Stimulated activated CD4-positive, alpha-beta T cell treated with anti-CD3 and anti-CD28 coated beads, Interleukin-1b, Interleukin-23, amount 100 ng/mL, for 24 hours (primary cell): ENCODE measurements around the gene KLRF2.
"Not testable (repeated sequence)": the region's sequence is repeated elsewhere in the genome, so short reads cannot be mapped to it uniquely, and the experiment has no call there.

Experiments used
- DNase-seq, 4 experiments: peaks; one replicate each; pipeline ENCODE4 v3.0.0-alpha.2; 2020; ENCODE audit warnings: low read depth in 4 of 4, low spot score in 1 of 4

The KLRF2 gene

GRCh38 chr12:9881246-9881645, at the start of gene KLRF2:
TSS of gene KLRF2 (plus strand) at chr12:9881489. CDS start at chr12:9881596, 107 bp downstream.
- DNase-seq, result no peak

DNA sequence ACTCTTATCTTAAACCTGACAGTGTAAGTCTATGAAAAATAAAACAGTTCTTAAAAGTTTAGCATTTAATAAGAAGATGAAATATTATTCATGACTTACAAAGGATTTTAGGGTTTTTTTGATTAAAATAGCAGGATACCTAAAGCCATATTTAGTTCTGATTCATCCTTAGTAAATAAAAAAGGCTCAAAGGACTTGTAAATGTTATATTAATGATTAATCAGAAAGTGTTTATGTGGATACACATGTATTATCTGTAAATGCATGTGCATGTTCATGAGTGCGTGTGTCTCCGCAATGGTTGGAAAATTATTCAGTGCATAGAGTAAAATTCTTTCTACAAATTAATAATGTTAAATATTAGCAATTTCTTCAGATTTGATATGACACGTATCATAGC, 49.6 kb upstream of the KLRF2 start:
- DNase-seq, result no peak

DNA sequence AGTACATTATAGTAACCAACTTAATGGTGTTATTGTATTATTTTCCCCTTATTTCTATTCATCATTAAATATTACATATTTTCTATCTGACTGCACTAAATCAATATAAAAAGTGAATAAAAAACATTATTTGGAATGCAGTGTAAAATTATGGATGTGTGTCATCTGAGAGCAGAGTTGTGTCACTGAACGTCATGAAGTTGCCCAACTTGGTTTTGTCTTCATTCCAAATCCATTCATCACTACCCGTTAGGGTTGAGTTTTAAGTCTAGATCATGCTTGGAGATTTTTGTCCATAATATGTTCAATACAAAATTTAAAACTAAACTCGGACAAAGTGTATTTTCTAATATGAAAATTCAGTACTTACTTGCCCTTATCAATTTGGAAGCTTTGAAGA, 37.9 kb upstream of the KLRF2 start:
- no peak for DNase-seq

DNA sequence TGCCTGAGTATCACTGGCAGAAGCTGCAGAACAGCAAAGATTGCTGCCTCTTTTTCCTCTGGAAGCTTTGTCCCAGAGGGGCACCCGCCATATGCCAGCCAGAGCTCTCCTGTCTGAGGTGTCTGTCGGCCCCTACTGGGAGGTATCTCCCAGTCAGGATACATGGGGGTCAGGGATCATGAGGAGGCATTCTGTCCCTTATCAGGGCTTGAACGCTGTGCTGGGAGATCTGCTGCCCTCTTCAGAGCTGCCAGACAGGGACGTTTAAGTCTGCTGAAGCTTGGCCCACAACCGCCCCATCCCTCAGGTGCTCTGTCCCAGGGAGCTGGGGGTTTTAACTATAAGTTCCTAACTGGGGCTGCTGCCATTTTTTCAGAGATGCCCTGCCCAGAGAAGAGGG, 32.4 kb upstream of the KLRF2 start:
- DNase-seq, result no peak

GRCh38 chr12:9851050-9851449, 30.2 kb upstream of the KLRF2 start:
- DNase-seq, result no peak

GRCh38 chr12:9851927-9852326, 29.4 kb upstream of the KLRF2 start:
- no peak for DNase-seq

GRCh38 chr12:9856151-9856550, 25.1 kb upstream of the KLRF2 start:
- DNase-seq, result no peak

- no peak for DNase-seq
Observed at GRCh38 chr12:9856894-9857293, 24.4 kb upstream of the KLRF2 start.

DNA sequence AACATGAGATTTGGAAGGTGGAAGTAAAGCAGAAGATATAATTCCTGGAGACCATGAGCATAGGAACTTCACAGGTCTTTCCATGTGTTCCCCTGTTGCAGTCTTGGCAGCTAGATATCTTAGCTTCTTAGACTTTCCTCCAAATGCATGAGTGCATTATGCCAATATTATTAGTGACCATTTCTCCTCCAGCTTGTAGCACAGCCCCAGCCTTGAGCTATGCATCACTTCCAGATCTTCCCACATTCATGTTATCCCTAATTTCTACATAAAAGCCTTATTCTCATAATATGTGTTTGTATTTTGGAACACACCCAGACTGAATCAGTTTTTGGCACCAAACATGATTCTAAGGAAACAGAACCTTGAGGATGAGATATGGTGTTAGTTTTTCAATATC, 23.2 kb upstream of the KLRF2 start:
- no peak for DNase-seq

DNA sequence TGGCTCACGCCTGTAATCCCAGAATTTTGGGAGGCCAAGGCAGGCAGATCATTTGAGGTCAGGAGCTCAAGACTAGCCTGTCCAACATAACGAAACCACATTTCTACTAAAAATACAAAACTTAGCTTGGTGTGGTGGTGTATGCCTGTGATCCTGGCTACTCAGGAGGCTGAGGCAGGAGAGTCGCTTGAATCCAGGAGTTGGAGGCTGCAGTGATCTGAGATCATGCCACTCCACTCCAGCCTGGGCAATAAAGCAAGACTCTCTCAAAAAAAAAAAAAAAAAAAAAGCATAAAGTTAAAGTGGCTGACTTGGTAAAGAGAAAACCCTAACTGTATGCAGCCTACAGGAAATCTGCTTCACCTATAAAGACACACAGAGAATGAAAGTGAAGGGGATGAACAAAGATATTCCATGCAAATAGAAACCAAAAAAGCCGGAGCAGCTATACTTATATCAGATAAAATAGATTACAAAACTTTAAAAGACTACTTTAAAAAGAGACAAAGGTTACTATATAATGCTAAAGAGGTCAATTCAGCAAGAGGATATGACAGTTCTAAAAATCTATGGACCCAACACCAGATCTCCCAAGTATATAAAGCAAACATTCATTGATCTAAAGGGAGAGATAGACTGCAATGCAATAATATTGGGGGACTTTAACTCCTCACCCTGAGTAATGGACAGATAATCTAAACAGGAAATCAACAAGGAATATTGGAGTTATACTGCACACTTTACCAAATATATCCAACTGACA, 16.2 kb upstream of the KLRF2 start:
- no peak for DNase-seq

GRCh38 chr12:9866860-9867269, 14.4 kb upstream of the KLRF2 start:
- no peak for DNase-seq

DNA sequence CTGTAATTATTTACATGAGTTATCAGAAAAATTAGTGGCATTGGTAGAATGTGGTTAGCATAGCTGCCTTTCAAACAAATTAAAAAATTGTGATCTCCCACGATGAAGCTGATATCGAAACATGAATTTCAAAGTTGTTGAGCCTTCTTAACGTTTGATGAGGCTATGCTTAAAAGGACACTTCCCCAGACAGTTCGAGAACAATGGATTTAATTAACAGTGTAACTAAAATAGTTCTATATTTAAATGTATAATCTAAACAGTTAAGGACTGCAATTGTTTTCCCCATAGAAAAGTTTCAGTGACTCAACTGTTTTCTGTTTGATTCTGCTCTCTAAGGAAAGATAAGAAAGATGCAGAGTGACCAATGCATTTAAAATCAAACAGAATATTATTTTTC, 13.8 kb upstream of the KLRF2 start:
- no peak for DNase-seq

GRCh38 chr12:9868311-9868801, 12.9 kb upstream of the KLRF2 start:
- DNase-seq, result no peak

DNA sequence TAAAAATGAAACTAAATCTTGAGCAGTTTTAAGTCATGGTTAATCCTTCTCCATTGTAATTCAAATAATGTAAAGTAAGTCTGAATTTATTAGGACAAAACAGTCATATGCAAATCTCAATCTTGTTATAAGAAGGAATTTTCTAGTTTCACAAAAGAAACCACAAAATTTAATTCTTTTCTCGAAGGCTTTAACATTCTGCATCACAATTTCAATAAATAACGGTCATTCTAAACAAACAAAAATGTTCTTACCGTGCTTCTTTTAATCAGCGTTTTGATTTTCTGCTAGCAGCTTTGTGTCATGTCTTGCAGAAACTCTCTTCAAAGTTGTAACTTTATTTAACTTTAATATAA, 12.4 kb upstream of the KLRF2 start:
- no peak for DNase-seq

DNA sequence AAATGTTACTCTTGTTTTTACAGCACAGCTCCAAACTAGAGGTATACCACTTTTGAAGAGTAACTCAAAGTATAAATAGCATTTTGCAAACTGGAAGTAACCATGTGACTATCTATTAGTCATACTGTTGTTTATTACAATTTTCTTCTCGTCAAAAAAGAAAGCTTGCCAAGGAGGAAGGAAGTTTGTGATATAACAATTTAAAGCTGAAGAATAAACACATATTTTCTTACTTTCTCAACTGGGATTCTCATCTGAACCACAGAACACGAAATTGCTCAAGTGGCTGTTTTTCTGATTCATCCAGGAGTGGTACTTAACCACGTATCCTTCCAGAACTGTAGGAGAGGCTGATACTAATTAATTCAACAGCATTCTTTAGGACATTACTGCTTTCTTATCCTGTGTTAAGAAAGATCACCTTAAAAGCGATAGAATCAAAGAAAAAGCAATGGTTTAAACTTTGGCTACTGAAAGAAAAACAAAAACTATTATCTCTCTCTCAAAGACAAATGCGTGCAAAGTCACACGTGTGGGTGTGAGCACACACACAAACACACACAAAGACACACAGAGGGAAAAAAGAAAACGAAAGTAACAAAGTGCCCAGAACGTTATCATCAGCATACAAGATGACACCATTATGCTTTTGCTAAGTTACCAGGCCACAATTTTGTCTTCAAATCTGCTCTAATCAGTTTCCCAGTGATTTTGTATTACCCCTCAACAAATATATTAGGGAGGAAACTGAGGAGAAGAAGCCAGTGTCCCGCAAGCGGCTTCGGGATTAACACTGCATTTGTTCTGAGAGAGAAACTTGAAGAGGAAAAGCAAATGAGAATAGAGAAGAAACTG, 11.8 kb upstream of the KLRF2 start, which contains the start of gene CLEC2B:
Gene CLEC2B (minus strand): TSS at position 48 of the 855 bp plus-strand sequence.
- no peak for DNase-seq

DNA sequence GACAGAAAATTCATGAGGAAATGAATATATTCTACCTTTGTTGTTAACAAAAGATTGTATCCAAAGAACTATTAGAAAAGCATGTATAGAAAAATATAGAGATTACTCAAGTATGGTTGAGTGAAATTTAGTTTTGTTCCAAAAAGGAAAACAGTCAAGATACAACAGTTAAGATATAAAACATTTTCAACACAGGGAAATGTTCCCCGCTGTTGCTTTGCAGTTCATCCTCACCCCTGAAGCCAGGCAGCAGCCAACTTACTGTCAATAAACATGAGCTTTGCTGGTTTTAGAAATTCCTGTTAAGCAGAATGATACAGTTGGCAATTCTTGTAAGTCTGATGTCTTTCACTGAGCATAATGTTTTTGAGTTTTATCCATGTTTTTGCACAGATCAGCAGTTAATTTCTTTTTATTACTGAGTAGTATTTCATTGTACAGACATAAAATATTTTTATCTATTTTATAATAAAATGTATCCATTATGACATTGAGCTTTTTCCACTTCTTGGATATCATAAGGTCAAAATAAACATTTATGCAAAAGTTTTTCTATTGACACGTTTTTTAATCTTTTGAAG, 10.9 kb upstream of the KLRF2 start:
- DNase-seq, result no peak

DNA sequence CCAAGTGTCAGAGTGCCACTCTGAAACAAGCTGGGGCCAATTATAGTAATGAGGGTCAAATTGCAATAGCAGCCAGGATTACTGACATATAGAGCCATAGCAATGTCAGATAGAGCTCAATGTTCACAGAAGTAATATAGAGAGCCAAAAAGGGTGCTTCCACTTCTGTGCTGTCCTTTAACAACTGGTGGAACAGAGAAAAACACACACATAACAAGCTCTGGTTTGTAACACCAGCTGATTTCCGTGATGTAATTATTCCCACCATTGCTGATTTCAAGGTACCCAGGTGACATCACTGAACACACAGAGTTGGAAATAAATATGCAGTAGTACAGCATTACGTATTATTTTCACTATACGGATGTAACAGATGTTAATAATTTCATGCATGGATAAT, 9.1 kb upstream of the KLRF2 start:
- no peak for DNase-seq

DNA sequence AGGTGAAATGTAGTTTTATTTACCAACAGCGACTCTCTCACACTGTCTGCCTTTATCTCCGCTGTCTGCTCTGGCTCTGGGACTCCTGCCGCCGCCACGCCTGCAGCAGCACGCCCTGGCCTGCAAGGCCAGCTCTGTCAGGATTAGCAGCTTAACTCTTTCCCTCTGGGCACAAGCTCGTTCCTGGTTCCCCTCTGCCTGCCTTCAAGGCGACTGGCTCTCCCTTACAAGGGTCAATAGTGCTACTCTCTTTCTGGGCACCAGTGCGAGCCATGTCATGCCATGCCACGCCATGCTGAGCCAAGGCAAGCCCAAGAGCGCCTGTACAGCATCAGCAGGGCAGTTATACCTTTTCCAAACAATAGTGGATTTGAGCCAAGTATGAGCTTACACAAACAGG, 8.5 kb upstream of the KLRF2 start:
- DNase-seq, result no peak

GRCh38 chr12:9876120-9876519, 5.2 kb upstream of the KLRF2 start:
- not testable (repeated sequence) for DNase-seq

GRCh38 chr12:9880532-9881078, 684 bp upstream of the KLRF2 start:
- DNase-seq, result no peak

DNA sequence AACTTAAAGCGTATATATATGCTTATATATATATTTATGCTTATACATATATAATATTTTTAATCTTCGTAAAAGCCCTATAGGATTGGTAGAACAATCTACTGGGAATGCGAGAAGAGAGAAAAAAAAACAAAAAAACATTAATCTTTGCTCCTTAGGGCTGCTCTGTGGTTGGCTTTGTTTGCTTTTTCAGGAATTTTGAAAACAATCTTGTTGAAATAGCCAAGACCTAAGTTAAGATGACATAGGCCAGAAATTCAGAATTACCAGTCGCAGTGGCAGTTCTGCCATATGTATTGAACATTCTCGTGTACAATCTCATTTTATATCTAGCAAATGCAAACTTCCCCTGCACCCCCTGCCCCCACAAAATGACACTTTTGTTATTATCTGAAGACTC, 699 bp downstream of the KLRF2 start:
- DNase-seq, result no peak

DNA sequence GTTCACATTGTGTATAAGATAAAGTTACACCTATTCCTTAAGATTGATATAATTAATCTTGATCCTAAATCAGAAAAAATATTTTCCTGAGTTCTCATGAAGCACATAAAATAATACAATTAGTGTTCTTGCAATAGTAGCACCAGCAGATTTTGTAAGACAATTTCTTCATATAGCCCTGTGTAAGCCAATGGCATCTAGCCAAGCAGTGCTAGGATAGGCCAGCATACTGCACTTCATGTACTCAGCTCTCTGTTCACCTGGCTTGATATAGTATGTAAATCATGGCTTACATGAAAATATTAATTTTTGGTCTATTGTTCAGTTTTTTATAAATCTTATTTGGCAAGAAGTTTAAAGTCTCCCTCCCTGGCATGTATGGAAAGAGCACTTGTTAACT, 1.9 kb downstream of the KLRF2 start:
- no peak for DNase-seq
